ENCODE measurements around the gene C6orf132.

Gene C6orf132

DNA sequence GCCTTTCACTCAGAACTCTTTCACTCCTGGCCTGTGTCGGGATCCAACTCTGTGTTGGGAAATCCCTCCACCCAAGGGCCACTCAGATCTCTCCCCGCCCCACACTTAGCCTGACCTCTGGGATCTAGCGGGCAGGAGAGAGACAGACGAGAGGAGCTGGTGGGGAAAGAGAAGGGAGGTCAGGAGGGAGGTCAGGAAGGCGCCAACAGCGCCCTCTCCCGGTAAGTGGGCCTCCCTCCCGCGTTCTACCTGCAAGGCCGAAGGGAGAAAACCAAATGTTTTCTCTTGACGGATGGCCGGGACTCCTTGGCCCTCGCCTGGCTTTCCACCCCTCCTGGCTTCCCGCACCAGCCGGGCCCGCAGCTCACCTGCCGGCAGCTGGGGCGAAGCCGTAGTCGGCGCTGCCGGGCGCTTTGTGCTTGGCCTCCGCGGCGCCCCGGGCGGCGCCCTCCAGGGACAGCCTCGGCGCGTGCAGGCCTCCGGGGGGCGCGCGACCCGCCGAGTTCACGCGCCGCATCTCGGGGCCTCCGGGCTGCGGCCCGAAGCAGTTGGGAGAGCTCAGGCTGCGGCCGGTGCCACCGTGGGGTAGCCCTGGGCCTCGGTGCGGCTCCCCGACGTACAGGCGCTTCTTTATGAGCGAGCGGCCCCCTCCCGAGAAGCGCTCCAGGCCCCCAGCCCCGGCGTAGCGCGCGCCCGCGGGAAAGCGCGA, 38.2 kb downstream of the C6orf132 start:
- FAIRE-seq: no peak

DNA sequence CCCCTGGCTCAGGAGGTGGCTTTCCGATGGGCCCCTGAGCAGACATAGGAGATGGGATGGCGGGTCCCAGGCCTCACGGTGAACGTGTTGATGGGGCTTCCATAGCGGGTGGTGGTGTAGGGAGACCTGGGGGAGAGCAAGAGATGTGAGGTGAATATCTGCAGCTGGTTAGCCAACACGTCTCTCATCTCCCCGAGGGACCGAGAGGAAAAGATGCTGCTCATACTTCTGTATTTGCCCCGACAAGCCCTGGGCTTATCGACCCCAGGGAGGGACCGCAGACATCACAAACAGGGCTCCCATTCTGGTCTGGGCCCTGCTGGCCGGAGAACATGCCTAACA, 38.7 kb downstream of the C6orf132 start:
- no peak for FAIRE-seq

DNA sequence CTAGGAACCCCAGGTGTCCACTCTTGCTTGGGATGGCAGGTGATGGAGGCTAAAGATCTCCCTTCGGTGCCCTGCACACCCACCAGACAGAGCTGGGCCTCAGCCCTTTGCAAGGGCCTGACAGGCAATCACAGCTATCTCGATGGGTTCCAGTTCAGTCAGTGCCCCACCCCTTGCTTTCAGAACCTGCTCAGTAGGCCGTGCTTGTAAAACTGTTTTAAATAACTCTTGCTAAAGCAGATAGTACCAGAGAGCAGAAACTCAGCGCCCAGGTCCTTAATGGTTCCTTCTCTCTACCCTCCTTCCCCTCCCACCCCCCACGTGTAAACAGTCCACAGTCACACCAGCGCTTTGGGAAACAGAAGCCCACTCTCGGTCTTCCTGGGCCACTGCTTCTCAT, 39.2 kb downstream of the C6orf132 start:
- FAIRE-seq: no peak

DNA sequence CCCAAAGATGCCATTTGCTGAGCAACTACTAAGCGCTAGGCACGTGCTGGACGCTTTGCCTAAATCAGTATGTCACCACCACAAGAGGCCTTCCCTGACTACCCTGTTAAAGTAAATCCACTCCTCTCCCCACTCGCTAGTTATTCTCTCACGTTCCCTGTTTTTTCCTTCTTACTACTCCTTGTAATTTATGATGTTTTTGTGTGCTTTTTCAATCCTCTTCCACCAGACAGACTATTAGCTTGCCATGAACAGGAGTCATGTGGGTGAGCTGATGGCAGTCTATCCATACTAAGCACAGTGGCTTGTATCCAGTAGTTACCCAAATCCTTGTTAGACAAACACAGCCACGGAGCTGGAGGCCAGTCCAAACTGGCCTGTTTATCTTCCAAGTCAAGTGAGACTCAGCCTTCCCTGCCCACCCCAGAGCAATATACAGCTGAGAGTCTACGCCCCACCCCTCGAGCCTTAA, 41.2 kb downstream of the C6orf132 start:
- FAIRE-seq: no peak

DNA sequence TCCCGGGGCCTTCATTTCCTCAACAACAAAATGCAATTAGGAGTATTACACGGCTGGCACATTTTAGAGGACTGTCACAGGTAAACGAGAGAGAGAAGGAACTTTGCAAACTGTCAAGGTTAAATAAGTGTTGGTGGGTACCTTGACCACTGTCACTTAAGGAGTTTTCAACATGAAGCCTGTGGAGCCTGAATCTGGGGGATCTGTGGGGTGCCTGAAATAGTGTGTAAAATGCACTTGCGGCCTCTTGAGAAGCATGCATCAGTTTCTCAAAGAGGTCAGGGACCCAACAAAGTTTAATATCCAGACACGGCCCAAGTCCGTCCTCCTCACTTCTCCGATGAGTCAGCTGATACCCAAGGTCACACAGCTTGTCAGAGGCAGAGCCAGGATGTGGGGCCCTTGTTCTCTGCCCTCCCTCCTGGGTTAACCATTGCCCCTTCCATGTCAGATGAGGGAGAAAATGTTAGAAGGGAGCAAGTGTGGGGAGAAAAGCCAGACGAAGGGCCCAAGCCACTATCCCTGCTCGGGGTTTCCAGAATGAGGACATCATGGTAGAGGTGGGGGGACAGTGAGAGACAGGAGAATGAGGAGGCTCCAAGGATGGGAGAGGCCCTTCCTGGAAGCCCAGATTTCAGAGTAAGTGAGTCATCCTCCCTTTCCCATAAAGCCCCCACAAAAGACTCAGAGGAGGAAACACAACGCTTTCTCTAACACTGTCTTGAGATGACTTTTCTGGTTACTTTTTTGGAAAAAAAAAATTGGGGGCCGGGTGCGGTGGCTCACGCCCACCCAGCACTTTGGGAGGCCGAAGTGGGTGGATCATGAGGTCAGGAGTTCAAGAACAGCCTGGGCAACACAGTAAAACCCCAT, 42.2 kb downstream of the C6orf132 start:
- FAIRE-seq: no peak

DNA sequence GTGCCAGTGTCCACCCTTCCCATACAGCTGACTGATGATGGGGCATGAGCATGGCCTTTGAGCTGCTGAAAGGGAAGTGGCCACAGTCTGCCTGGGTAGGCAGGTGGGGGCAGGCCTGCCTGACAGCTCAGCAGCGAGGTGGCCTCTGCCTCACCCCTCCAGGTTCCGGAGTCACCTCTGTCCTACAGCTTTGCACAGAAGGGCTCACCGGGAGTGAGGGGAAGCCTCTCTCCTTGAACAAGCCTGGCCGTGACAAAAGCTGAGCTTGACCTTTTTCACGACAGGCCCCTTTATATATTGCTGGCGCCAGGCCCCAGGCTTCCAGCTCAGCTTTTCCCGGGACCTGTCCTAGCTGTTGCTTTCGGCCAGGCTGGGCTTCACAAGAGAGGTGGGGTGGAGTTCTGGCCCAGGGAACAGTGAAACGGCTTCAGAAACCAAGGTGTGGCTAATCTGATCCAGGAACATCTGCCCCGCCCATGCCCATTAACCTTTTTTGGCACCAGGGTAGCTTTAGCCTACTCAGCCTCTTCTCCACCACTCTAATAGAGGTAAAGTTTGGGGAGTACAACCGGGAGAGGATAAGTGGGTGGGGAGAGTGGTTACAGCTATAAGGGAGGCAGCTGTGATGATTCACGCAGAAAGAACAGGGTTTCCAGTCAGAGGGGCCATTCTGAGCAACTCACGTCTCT, 42.9 kb downstream of the C6orf132 start:
- FAIRE-seq: no peak

DNA sequence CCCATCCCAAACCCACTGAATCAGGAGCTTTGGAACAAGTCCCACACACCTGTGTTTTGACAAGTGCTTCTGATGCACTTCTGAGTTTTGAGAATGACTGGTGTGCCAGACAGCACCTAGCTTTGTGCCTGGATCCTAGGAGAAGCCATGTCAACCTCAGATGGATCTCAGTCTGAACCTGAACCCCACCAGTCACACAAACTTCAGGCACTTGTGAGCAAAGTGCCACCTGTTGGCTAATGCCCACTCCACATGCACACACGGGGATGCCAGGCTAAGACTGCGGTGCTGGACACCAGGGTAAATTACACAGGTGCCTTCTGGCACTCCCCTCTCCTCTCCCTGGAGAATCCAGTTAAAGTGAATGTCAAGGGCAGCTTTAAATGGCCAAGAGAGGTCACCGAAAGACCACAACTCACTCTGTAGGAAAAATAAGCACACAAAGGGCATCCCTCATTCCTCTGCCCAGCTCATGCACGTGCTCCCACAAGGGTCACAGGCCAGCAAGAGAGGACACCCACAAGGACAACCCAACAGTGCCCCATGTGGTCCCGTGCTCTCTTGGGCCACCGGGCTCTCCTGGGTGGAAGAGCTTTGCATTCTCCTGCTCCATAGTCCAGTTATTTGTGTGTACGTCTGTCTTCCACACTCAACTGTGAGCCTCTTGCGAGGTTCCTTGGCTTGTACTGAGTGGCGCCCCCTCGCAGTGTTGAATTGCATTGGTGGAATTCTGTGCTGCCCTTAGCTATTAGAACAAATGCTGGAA, 46.5 kb downstream of the C6orf132 start:
- FAIRE-seq: no peak

DNA sequence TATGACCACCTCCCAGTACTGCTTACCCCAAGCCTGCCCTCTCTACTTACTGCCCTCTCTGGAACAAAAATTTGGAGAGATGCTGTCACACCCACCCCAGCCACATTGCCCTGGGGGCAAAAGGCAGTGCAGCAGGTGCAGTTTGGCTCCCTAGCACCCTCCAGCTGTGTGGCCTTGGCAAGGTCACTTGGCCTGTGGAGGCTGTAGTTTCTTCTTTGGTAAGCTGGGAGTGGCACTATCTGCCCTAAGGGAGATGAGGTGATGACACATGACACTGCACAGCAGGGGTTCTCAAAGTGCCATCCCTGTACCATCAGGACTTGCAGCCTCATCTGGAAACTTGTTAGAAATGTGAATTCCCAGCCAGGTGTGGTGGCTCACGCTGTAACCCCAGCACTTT, 47.3 kb downstream of the C6orf132 start:
- no peak for FAIRE-seq

DNA sequence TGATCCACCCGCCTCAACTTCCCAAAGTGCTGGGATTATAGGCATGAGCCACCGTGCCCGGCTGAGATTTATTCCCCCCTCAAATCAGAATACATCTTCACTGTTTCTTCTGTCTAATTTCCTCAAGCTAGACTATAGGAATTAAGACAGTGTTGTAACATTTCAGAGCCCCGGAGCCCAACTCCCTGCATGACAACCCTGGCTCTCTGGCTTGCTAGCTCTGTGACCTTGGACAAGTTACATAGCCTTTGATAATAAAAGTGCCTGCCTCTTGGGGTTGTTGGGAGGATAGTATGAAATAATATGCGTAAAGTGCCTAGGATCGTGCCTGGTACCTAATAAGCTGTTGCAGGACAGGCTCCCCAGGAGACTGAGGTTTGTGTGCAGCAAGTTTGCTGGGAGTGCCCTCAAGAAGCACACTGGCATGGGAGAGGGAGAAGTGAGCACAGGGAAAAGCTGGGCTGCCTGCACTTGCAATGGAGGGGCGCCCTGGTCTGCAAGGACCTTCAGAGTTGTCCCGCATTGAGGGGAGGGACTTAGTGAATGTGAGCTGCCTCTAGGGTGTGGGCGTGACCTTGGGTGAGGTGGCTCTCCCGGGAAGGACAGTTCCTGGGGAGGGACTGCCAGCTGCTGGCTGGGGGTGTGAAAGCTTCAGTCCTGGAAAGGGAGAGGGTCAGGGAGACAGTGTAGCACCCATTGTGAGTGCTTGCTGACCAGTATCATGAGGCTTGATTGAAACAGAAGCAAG, 48.7 kb downstream of the C6orf132 start:
- FAIRE-seq: no peak

DNA sequence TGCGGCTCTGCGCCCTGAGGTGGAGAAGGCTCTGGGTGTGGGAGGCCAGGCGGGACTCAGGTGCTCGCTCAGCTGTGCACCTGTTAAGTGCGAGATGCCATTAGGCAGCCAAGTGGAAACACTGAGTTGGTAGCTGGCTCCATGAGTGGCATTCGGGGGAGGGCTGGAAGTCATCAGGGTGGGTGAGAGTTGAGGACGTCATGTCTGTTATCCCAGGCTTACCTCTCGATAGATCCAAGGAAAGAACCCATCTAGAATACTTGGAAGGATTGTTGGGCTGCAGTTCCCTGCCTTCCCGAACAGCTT, 50.7 kb downstream of the C6orf132 start:
- no peak for FAIRE-seq

DNA sequence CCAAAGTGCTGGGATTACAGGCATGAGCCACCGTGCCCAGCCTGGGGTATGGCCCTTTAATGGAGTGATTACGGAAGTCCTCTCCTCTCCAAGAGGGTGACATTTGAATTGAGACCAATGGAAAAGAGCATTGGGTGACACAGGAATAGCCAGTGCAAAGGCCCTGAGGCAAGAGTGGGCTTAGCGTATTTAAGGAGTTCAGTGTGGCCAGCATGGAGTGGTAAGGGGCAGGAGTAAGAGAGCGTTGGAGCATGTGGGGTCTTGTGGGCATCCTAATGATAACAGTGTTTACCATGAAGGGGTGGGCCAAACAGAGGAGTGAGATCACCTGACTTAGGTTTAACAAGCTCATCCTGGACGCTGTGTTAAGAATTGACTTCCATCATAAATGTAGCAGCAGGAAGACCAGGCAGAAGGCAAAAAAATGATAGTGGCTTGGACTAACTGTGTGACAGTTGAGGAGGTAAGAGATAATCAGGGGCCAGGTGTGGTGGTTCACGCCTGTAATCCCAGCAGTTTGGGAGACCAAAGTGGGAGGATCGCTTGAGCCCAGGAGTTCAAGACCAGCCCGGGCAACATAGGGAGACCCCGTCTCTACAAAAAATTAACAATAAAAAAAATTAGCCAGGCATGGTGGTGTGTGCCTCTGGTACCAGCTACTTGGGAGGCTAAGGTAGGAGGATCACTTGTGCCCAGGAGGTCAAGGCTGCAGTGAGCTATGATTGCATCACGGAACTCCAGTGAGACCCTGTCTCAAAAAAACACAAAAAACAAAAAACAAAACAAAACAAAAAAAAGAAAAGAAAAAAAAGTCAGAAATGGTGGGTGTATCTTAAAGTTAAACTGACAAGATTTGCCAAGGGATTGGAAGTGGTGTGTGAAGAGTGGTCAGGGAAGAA, 51.4 kb downstream of the C6orf132 start:
- FAIRE-seq: no peak

DNA sequence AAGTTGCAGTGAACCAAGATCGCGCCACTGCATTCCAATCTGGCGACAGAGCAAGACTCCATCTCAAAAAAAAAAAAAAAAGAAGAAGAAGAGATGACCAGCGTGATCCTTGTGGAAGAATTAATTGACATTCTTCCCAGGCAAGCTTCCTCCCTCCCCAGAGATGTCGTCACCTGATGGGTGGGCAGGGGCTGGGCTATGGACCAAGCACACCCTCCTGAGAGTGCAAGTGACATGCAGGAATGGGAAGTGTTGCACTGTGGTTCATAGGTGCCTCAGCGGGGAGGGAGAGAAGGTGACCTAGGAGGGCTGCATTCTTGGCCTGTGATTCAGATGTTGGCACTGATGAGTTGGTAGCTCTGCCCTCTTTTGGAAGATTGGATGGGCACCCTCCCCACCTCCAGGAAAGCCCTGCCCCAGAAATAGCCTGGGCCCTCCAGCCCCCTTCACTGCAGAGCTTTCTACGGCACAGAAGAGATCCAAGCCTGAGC, 54.3 kb downstream of the C6orf132 start:
- FAIRE-seq: no peak

DNA sequence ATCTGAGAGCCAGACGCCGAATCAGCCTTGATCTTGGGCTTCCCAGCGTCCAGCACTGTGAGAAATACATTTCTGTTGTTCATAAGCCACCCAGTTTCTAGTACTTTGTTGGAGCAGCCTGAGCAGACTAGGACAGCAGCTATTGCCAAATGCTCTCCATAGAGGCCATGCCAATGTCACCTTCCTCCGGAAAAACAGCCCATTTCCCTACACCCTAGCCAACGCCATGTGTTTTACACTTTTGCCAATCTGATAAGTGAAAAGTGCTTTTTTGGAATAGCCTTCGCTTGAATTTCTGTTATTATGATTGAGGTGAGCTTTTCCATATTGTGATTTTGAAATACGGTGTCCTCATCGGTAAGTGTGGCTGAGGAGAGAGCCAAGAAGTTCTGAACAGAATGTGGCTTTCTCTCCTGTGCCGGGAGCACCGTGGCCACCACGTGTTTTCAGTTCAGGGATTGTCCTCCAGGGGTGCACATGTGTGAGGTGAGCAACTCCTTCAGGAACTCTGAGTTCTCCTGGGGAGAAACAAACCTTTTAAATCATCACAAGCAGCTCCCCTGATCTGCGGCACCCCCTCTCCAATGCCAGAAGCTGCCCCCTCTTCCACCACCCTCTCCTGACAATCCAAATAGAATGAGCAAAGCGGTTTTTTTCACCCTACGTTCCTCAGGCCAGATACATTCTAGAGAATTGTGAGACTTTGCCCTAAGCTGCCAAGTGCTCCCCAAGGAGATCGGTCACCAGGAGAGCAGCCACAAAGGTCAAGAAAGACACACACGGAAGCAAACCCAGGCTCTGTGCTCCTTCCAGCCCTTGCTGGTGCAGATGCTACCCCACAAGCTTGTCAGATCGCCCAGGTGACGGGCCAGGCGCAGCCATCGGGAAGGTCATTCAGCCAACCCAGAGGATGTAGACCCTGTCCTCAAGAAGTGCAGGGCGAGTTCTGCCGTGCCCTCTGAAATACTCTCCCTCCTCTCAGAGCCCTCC, 56.1 kb downstream of the C6orf132 start:
- FAIRE-seq: no peak

DNA sequence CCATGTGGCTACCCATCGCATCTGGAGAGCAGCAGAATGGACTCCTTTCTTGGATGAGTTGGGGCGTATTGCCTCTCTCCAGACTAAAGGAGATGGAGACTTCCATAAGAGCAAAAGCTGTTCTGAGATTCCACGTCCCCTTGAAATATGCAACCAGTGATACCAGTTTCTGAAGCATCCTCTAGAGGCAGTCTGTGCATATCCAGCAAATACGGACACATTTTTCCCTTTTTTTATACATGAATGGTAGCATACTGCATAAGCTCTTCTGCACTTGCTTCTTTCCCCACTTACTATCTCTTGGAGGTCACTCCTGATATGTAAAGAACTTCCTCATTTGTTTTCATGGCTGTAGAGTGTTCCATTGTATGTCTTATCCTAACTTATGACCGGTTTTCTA, 57.5 kb downstream of the C6orf132 start:
- FAIRE-seq: no peak

DNA sequence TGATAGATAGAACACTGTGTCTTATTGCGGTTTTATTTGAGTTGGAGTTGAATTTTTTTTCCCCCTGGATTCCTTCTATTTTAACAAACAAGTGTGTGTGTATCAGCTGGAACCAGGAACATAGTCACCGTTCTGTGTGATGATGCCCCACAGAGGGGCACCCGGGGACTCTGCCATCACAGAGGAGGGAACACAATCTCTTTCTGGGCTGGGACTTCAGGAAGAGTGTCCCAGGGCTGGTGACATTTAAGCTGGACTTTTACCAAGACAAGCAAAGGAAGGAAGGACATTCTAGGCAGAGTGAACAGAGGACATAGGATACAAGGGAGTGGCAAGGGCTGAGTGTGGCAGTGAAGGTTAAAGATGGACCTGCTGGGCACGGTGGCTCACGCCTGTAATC, 58.9 kb downstream of the C6orf132 start:
- FAIRE-seq: no peak

DNA sequence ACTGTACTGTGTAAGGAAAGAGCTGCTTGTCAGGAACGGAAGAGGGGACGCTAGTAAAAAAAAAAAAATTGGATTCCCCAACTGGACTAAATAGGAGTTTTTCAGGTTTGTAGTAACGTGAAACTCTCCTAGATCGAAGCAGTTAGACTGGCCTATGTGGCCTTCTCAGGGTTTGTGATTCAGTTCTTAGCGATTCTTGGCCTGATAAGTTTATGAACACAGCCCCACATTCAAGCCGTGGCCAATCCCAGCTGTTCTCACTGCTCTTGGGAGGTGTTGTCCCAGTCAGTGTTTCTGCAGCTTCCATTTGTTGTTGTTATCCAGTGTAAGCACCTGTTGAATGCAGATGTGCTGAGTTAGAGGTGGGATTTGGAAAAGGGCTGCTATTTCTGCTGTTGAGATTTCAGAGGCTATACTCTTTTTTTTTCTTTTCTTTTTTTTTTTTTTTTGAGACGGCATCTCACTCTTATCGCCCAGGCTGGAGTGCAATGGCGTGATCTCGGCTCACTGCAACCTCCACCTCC, 62.4 kb downstream of the C6orf132 start:
- no peak for FAIRE-seq

DNA sequence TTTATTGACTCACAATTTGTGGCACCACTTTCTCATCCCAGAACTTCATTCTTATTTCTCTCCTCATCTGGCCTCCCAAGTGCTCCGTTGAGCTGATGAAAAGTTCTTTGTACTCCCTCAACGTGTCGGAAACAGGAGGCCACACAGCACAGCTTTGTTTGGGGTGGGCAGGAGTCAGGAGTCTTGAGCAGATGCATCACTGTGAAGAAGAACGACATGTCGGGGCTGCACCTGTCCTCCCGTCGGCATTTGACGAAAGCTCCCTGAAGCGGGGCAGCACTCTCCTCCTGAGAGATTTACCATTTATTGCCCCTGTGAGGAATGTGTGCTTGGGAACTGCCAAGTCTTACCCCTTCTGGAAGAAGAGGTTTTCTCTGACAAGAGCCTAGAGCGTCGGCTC, 64.0 kb downstream of the C6orf132 start:
- FAIRE-seq: no peak

DNA sequence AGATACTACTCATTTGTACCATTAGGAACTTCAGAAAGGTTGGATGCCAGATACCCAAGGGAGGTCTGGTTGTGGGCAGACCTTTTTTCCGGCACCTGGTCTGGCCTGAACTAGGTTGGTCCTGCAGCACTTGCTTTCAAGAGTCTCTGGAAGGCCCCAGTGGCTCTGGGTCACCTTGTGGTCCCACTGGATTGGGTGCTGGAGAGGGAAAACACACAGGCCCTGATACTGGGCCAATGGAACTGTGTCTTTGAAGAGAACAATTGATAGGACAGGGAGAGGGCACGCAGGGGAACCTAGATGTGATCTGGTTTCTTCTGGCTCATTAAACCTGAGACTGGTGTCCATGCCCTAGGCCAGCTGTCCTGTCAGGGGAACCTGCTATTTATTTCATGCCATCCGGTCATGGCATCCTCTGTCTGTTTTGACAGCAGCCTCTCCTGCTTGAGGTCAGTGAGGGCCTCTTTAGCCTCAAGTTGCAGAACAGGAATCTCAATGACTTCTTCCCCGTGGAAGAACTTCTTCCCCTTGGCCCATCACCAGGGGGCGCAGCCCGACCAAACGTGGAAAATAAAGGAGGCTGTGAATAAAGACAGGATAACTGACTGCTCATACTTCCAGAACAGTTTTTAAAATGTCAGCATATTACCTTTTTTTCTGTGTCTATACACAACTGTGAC, 67.1 kb downstream of the C6orf132 start:
- peak; percentile 84 for FAIRE-seq

DNA sequence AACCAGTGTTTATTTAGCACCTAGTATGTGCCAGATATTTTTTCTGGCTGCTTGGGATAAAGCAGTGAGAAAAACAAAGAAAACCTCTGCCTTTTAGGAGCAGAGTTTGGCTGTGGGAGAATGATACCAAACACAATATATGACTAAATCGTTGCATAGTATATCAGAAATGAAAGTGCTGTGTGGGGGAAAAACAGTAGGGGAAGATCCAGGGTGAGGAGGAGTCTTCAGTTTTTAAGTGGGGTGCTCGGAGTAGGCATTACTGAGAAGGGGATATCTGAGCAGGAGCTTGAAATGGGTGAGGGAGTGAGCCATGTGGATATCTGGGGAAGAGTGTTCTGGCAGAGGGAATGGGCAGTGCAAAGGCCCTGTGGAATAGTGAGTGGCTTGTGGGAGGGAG, 69.1 kb downstream of the C6orf132 start:
- FAIRE-seq: no peak
